HCT116 (cell line): Measurements from ENCODE around the gene ZNF652. TPM values are rescaled to one million over a fixed set of nuclear protein-coding genes. Genes with fewer than 3 reads are reported as not detected.
A peak's percentile ranks its signal among the peaks of the same experiment; 100 is the strongest.

Source experiments
- ATAC-seq: fragments of 200-7000 bp; cut with Tn5 transposase; 2 replicates; pipeline ENCODE4 v1.9.1; 2020; ENCODE audit warnings: mild to moderate bottlenecking, moderate library complexity
- BruUV-seq: library from RNA; stranded (reverse); fragments of 400-500 nt; replicated peaks from 2 replicates; lab custom pipeline; 2021; lab: Mats Ljungman, UMichigan
- CTCF ChIA-PET: fragments of 300-600 bp; sonication (Branson Sonifier 250); formaldehyde crosslinking; loops from one replicate; lab custom pipeline; 2021; ENCODE audit warnings: antibody characterized with exemption; lab: Charles Lee
- POLR2A ChIA-PET: fragments of 300-600, 350-600 bp; sonication (Branson Sonifier 250); formaldehyde crosslinking; loops from one replicate; lab custom pipeline; 2021; ENCODE audit warnings: antibody characterized with exemption; lab: Charles Lee
- RAD21 ChIA-PET, 2 experiments: fragments of 300-600 bp; sonication (Branson Sonifier 250); formaldehyde crosslinking; loops; one replicate each; lab custom pipeline; 2023; ENCODE audit warnings: low total read pairs in 2 of 2; ENCODE audit not compliant: uncharacterized antibody in 2 of 2, unreplicated experiment in 2 of 2, low non-redundant PET in 1 of 2; lab: Charles Lee
- DNase-seq: peaks from one replicate; pipeline ENCODE4 v3.0.0-alpha.2; 2010; ENCODE audit warnings: low read depth, low spot score
- H2AFZ ChIP-seq: fragments of 200-600 bp; shearing (Covaris generic), sonication (generic); 2 replicates; pipeline ENCODE4 v1.6.1; 2017; ENCODE audit warnings: low read depth, mixed run types, mixed read lengths, antibody characterized with exemption, low read length; ENCODE audit not compliant: poor library complexity, severe bottlenecking
- H3K27ac ChIP-seq: 2 replicates; pipeline ENCODE4 v1.5.1; 2012; ENCODE audit warnings: low read depth, low read length
- H3K27me3 ChIP-seq: fragments of 200-600 bp; sonication (generic); 2 replicates; pipeline ENCODE4 v1.6.1; 2016; ENCODE audit warnings: mixed run types, low read length, mixed read lengths; ENCODE audit not compliant: insufficient read depth
- H3K36me3 ChIP-seq, 2 experiments: fragments of 200-500 bp in 1 of 2; fragments of 200-600 bp in 1 of 2; sonication (Bioruptor generic) in 1 of 2; sonication (generic) in 1 of 2; 2 replicates each; pipeline versions ENCODE4 v1.5.1 to v1.6.1; 2014 to 2016; ENCODE audit warnings: low read length in 2 of 2, inconsistent platforms in 1 of 2, mixed read lengths in 1 of 2, mixed run types in 1 of 2; ENCODE audit not compliant: insufficient read depth in 2 of 2, control insufficient read depth in 1 of 2
- H3K4me1 ChIP-seq, 2 experiments: fragments of 200-600 bp in 1 of 2; sonication (generic) in 1 of 2; 2 replicates each; pipeline versions ENCODE4 v1.5.1 to v1.6.1; 2012 to 2017; ENCODE audit warnings: low read length in 2 of 2, inconsistent platforms in 1 of 2, mild to moderate bottlenecking in 1 of 2, mixed read lengths in 1 of 2, mixed run types in 1 of 2, moderate library complexity in 1 of 2; ENCODE audit not compliant: insufficient read depth in 2 of 2, control insufficient read depth in 1 of 2
- H3K4me2 ChIP-seq: fragments of 200-600 bp; sonication (generic); 2 replicates; pipeline ENCODE4 v1.6.1; 2017; ENCODE audit warnings: mixed run types, low read length, mixed read lengths
- H3K4me3 ChIP-seq, 2 experiments: fragments of 200-600 bp in 1 of 2; sonication (generic) in 1 of 2; replicated peaks in 1 of 2; 2 replicates each; pipeline ENCODE4 v1.5.1; 2011 to 2016; ENCODE audit warnings: low read length in 2 of 2, control low read depth in 1 of 2, low read depth in 1 of 2, mild to moderate bottlenecking in 1 of 2, mixed read lengths in 1 of 2, mixed run types in 1 of 2
- H3K79me2 ChIP-seq: fragments of 200-600 bp; sonication (generic); 2 replicates; pipeline ENCODE4 v1.6.1; 2017; ENCODE audit warnings: mild to moderate bottlenecking, mixed run types, low read length, moderate library complexity, mixed read lengths; ENCODE audit not compliant: insufficient read depth
- H3K9ac ChIP-seq: fragments of 200-600 bp; sonication (generic); 2 replicates; pipeline ENCODE4 v1.6.1; 2016; ENCODE audit warnings: low read length, mixed read lengths
- H3K9me2 ChIP-seq: fragments of 200-600 bp; sonication (generic), shearing (Covaris generic); 2 replicates; pipeline ENCODE4 v1.6.1; 2017; ENCODE audit warnings: mixed run types, mild to moderate bottlenecking, moderate library complexity; ENCODE audit not compliant: insufficient read depth
- H3K9me3 ChIP-seq, 2 experiments: fragments of 200-500 bp in 1 of 2; fragments of 200-600 bp in 1 of 2; sonication (Bioruptor generic) in 1 of 2; sonication (generic) in 1 of 2; 2 replicates each; pipeline ENCODE4 v1.6.1; 2014 to 2017; ENCODE audit warnings: low read length in 2 of 2, mixed read lengths in 2 of 2, inconsistent platforms in 1 of 2, low read depth in 1 of 2, mild to moderate bottlenecking in 1 of 2, mixed run types in 1 of 2, moderate library complexity in 1 of 2; ENCODE audit not compliant: control insufficient read depth in 1 of 2, insufficient read depth in 1 of 2
- H4K20me1 ChIP-seq: fragments of 200-600 bp; sonication (generic), shearing (Covaris generic); 2 replicates; pipeline ENCODE4 v1.6.1; 2017; ENCODE audit warnings: mixed run types, mild to moderate bottlenecking, moderate library complexity; ENCODE audit not compliant: insufficient read depth
- ATF3 ChIP-seq: IDR thresholded peaks from 2 replicates; pipeline ENCODE4 v1.6.1; 2012
- CEBPB ChIP-seq: IDR thresholded peaks from 2 replicates; pipeline ENCODE4 v1.6.1; 2012; ENCODE audit warnings: low read depth
- CTCF ChIP-seq, 3 experiments: fragments of 200-600 bp in 1 of 3; sonication (generic) in 1 of 3; IDR thresholded peaks in 2 of 3; conservative IDR thresholded peaks in 1 of 3; 2 replicates each; pipeline ENCODE4 v1.5.1; 2012 to 2017; ENCODE audit warnings: low read depth in 2 of 3, low read length in 2 of 3, antibody characterized with exemption in 1 of 3, borderline replicate concordance in 1 of 3, control low read depth in 1 of 3, mild to moderate bottlenecking in 1 of 3, mixed read lengths in 1 of 3, mixed run types in 1 of 3, moderate library complexity in 1 of 3; ENCODE audit not compliant: insufficient read depth in 1 of 3
- EGR1 ChIP-seq: IDR thresholded peaks from 2 replicates; pipeline ENCODE4 v1.6.1; 2012; ENCODE audit warnings: low read depth
- EZH2 ChIP-seq: fragments of 200-600 bp; sonication (generic); IDR thresholded peaks from 2 replicates; pipeline ENCODE4 v1.6.1; 2017; ENCODE audit warnings: antibody characterized with exemption, mixed run types
- EZH2phosphoT487 ChIP-seq: fragments of 200-600 bp; IDR thresholded peaks from 2 replicates; pipeline ENCODE4 v1.6.1; 2018; ENCODE audit warnings: antibody characterized with exemption, borderline replicate concordance
- JUND ChIP-seq: IDR thresholded peaks from 2 replicates; pipeline ENCODE4 v1.6.1; 2012
- REST ChIP-seq: IDR thresholded peaks from 2 replicates; pipeline ENCODE4 v1.6.1; 2012; ENCODE audit warnings: low read depth
- SP1 ChIP-seq: IDR thresholded peaks from 2 replicates; pipeline ENCODE4 v1.6.1; 2012; ENCODE audit warnings: low read depth
- SRF ChIP-seq: IDR thresholded peaks from 2 replicates; pipeline ENCODE4 v1.6.1; 2012; ENCODE audit warnings: low read depth
- TCF7L2 ChIP-seq: IDR thresholded peaks from 2 replicates; pipeline ENCODE4 v1.7.0; 2011; ENCODE audit warnings: borderline replicate concordance, inconsistent platforms; ENCODE audit not compliant: insufficient read depth, insufficient read length; ENCODE audit errors: extremely low read depth
- YY1 ChIP-seq: IDR thresholded peaks from 2 replicates; pipeline ENCODE4 v1.6.1; 2011; ENCODE audit warnings: low read length, low read depth, moderate library complexity, mild to moderate bottlenecking; ENCODE audit not compliant: insufficient replicate concordance; ENCODE audit errors: extremely low read depth
- ZBTB33 ChIP-seq: IDR thresholded peaks from 2 replicates; pipeline ENCODE4 v1.6.1; 2011; ENCODE audit warnings: mild to moderate bottlenecking, low read length, moderate library complexity; ENCODE audit not compliant: insufficient replicate concordance; ENCODE audit errors: extremely low read depth
- ZFX ChIP-seq: fragments of 450-650 bp; IDR thresholded peaks from 2 replicates; pipeline ENCODE4 v1.6.1; 2017
- ZNF274 ChIP-seq: fragments of 200-500 bp; sonication (Bioruptor generic); IDR thresholded peaks from 2 replicates; pipeline ENCODE4 v1.6.1; 2014; ENCODE audit warnings: mild to moderate bottlenecking, low read depth, low read length, inconsistent platforms
- intact Hi-C: fragments of 100-400 bp; cut with micrococcal nuclease; formaldehyde crosslinking; loops from 2 replicates; pipeline ENCODE4 v1.10.0; 2022
- total RNA-seq: library from RNA; stranded (reverse); gene quantifications from one replicate; pipeline ENCODE4 v1.2.1, GENCODE V29; 2021; ENCODE audit not compliant: unreplicated experiment

The ZNF652 gene
- total RNA-seq, 1 experiment from 2014 or later, result 27.8 TPM

GRCh38 chr17:49297141-49297540, 64.9 kb downstream of the ZNF652 start:
- intact Hi-C loops, result no loop called here
- ChIA-PET CTCF (interaction anchor here (0.9 to 1.6 kb wide), 6 partner anchors 19 to 264 kb away, joined by 3 to 5 read pairs (median 4); no protein-coding TSS in a partner anchor), POLR2A (no interaction called here), RAD21 (no interaction called here)
- ATAC-seq, result no peak
- no peak overlapping the region for H2AFZ ChIP-seq
- no peaks in the 10 kb centered on the region; the same call in 1 of the 2 replicates for H4K20me1 ChIP-seq
- no peak overlapping the region for H3K4me3 ChIP-seq
- H3K79me2 ChIP-seq, result no peaks in the 10 kb centered on the region
- no peaks in the 10 kb centered on the region for H3K27me3 ChIP-seq
- no peak overlapping the region for H3K9ac ChIP-seq
- TSS peak; percentile 18 for BruUV-seq
- DNase-seq, result no peak
- H3K9me2 ChIP-seq, result no peaks in the 10 kb centered on the region
- H3K9me3 ChIP-seq, result no peaks in the 10 kb centered on the region
- no peaks in the 10 kb centered on the region for H3K4me1 ChIP-seq
- TF ChIP-seq ATF3 (no peak), EGR1 (no peak), EZH2phosphoT487 (no peak), ZFX (no peak), EZH2 (no peak), TCF7L2 (no peak), ZNF274 (no peak), JUND (no peak), SRF (no peak), SP1 (no peak), ZBTB33 (no peak), YY1 (no peak), REST (no peak), CTCF (IDR thresholded peaks at IDR 0.05 in 2 of 3, conservative IDR thresholded peaks at IDR 0.05 in 1 of 3; ENCODE audit: borderline replicate concordance in 1 of 3, insufficient read depth in 1 of 3, low read depth in 2 of 3, low read length in 2 of 3) (no peak), CEBPB (no peak)
- H3K36me3 ChIP-seq, result peaks cover 5 to 10% of the 10 kb centered on the region in 2 experiments; a peak in 3 of 4 replicates
- H3K27ac ChIP-seq, result no peak overlapping the region
- no peak overlapping the region for H3K4me2 ChIP-seq
